ENCODE measurements around the gene TIPARP. TPM values are rescaled to one million over a fixed set of nuclear protein-coding genes. Genes with fewer than 3 reads are reported as not detected.
"Not testable (repeated sequence)": the region's sequence is repeated elsewhere in the genome, so short reads cannot be mapped to it uniquely, and the experiment has no call there.

The TIPARP gene
- total RNA-seq, 1 experiment from 2014 or later, result 22.1 TPM

- ChIA-PET POLR2A (interaction anchor here (0.6 kb wide), 1 partner anchor 255 kb away, joined by 3 read pairs; no protein-coding TSS in a partner anchor), CTCF (no interaction called here)
- H3K4me3 ChIP-seq (ENCODE audit: low read depth in 2 of 2, low read length in 2 of 2), result no peak overlapping the region
- in situ Hi-C loops (cut with HindIII; ENCODE audit: low pct_unique_long_range_greater_than_20kb, low sequenced_read_pairs), result no loop called here
- BruUV-seq (replicated peaks), result no TSS peak
- no peaks in the 10 kb centered on the region for H3K9me3 ChIP-seq (ENCODE audit: control insufficient read depth, insufficient read depth, low read depth, low read length)
- DNase-seq (ENCODE audit: low read depth, low spot score) (no peak), ATAC-seq (no peak)
- H3K27me3 ChIP-seq (ENCODE audit: control insufficient read depth, insufficient read depth, low read length), result no peaks in the 10 kb centered on the region
- H3K36me3 ChIP-seq (ENCODE audit: control insufficient read depth, insufficient read depth, low read length), result no peaks in the 10 kb centered on the region
- TF ChIP-seq POLR2AphosphoS5 (IDR thresholded peaks at IDR 0.05; ENCODE audit: low read depth, low read length) (no peak), SIN3A (IDR thresholded peaks at IDR 0.05; ENCODE audit: borderline replicate concordance, insufficient read depth, low read depth, low read length) (no peak), TCF7L2 (IDR thresholded peaks at IDR 0.05; ENCODE audit: low read depth, low read length) (no peak)
- TF ChIP-seq, protein P1, sequence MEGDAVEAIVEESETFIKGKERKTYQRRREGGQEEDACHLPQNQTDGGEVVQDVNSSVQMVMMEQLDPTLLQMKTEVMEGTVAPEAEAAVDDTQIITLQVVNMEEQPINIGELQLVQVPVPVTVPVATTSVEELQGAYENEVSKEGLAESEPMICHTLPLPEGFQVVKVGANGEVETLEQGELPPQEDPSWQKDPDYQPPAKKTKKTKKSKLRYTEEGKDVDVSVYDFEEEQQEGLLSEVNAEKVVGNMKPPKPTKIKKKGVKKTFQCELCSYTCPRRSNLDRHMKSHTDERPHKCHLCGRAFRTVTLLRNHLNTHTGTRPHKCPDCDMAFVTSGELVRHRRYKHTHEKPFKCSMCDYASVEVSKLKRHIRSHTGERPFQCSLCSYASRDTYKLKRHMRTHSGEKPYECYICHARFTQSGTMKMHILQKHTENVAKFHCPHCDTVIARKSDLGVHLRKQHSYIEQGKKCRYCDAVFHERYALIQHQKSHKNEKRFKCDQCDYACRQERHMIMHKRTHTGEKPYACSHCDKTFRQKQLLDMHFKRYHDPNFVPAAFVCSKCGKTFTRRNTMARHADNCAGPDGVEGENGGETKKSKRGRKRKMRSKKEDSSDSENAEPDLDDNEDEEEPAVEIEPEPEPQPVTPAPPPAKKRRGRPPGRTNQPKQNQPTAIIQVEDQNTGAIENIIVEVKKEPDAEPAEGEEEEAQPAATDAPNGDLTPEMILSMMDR (IDR thresholded peaks at IDR 0.05), result no peak
- TF ChIP-seq, protein P2, sequence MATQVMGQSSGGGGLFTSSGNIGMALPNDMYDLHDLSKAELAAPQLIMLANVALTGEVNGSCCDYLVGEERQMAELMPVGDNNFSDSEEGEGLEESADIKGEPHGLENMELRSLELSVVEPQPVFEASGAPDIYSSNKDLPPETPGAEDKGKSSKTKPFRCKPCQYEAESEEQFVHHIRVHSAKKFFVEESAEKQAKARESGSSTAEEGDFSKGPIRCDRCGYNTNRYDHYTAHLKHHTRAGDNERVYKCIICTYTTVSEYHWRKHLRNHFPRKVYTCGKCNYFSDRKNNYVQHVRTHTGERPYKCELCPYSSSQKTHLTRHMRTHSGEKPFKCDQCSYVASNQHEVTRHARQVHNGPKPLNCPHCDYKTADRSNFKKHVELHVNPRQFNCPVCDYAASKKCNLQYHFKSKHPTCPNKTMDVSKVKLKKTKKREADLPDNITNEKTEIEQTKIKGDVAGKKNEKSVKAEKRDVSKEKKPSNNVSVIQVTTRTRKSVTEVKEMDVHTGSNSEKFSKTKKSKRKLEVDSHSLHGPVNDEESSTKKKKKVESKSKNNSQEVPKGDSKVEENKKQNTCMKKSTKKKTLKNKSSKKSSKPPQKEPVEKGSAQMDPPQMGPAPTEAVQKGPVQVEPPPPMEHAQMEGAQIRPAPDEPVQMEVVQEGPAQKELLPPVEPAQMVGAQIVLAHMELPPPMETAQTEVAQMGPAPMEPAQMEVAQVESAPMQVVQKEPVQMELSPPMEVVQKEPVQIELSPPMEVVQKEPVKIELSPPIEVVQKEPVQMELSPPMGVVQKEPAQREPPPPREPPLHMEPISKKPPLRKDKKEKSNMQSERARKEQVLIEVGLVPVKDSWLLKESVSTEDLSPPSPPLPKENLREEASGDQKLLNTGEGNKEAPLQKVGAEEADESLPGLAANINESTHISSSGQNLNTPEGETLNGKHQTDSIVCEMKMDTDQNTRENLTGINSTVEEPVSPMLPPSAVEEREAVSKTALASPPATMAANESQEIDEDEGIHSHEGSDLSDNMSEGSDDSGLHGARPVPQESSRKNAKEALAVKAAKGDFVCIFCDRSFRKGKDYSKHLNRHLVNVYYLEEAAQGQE (IDR thresholded peaks at IDR 0.05; ENCODE audit: insufficient read depth in 1 of 2, low read depth in 2 of 2, low read length in 1 of 2), result no peak
- no peak overlapping the region for H3K27ac ChIP-seq (ENCODE audit: low read length)
- H3K4me1 ChIP-seq (ENCODE audit: control insufficient read depth, insufficient read depth, low read length), result peaks cover 4% of the 10 kb centered on the region; the same call in 1 of the 2 replicates
- intact Hi-C loops (cut with micrococcal nuclease; ENCODE audit: unreplicated experiment), result no loop called here
Observed at GRCh38 chr3:156710429-156710828, 36.0 kb downstream of the TIPARP start.

DNA sequence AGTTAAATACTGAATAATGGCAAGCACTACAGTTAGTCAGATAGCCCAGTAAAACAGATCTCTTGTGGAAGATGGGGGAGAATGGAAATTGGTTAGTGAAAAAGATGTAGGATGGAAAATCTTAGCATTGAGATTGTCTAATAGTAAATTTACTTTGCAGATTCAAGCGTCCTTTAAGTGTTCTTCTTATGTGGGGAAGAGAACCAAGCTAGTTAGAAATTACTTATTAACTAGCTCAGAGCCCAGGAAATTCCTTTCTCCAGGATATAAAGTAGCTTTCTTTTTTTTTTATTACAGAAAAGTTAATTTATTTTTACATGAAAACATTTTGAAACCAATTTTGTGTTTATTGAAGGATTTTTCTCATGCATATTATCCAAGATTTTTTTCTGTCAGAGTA lies 36.7 kb downstream of the TIPARP start:
- Histone ChIP-seq H3K36me3 (ENCODE audit: control insufficient read depth, insufficient read depth, low read length) (no peaks in the 10 kb centered on the region), H3K4me3 (ENCODE audit: low read depth in 2 of 2, low read length in 2 of 2) (no peak overlapping the region), H3K9me3 (ENCODE audit: control insufficient read depth, insufficient read depth, low read depth, low read length) (no peaks in the 10 kb centered on the region), H3K27me3 (ENCODE audit: control insufficient read depth, insufficient read depth, low read length) (no peaks in the 10 kb centered on the region), H3K27ac (ENCODE audit: low read length) (no peak overlapping the region), H3K4me1 (ENCODE audit: control insufficient read depth, insufficient read depth, low read length) (no peaks in the 10 kb centered on the region)
- DNase-seq (ENCODE audit: low read depth, low spot score), result no peak
- no peak for ATAC-seq
- TF ChIP-seq POLR2AphosphoS5 (IDR thresholded peaks at IDR 0.05; ENCODE audit: low read depth, low read length) (no peak), SIN3A (IDR thresholded peaks at IDR 0.05; ENCODE audit: borderline replicate concordance, insufficient read depth, low read depth, low read length) (no peak), TCF7L2 (IDR thresholded peaks at IDR 0.05; ENCODE audit: low read depth, low read length) (no peak)
- TF ChIP-seq, protein P1 (IDR thresholded peaks at IDR 0.05), result no peak
- TF ChIP-seq, protein P2 (IDR thresholded peaks at IDR 0.05; ENCODE audit: insufficient read depth in 1 of 2, low read depth in 2 of 2, low read length in 1 of 2), result no peak
- CTCF ChIA-PET, result no interaction called here
- POLR2A ChIA-PET, result no interaction called here
- in situ Hi-C loops (cut with HindIII; ENCODE audit: low pct_unique_long_range_greater_than_20kb, low sequenced_read_pairs) (no loop called here), intact Hi-C loops (cut with micrococcal nuclease; ENCODE audit: unreplicated experiment) (no loop called here)
- no TSS peak for BruUV-seq (replicated peaks)

DNA sequence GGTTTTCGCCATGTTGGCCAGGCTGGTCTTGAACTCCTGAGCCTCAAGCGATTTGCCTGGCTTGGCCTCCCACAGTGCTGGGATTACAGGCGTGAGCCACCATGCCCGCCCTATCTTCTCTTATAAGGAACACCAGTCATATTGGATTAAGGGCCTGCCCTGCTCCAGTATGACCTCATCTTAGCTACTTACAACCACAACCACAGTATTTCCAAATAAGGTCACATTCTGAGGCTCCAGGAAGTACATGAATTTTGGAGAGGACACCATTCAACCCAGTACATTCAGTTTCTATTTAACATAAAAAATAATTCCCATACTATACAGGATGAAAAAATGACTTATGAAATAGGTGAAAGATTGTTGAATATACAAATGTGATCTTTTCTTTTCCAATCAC lies 37.6 kb downstream of the TIPARP start:
- BruUV-seq (replicated peaks); H3K4me1 ChIP-seq (ENCODE audit: control insufficient read depth, insufficient read depth, low read length); POLR2A ChIA-PET; intact Hi-C loops (cut with micrococcal nuclease; ENCODE audit: unreplicated experiment); H3K9me3 ChIP-seq (ENCODE audit: control insufficient read depth, insufficient read depth, low read depth, low read length); H3K27me3 ChIP-seq (ENCODE audit: control insufficient read depth, insufficient read depth, low read length); in situ Hi-C loops (cut with HindIII; ENCODE audit: low pct_unique_long_range_greater_than_20kb, low sequenced_read_pairs); DNase-seq (ENCODE audit: low read depth, low spot score); H3K27ac ChIP-seq (ENCODE audit: low read length); H3K36me3 ChIP-seq (ENCODE audit: control insufficient read depth, insufficient read depth, low read length); CTCF ChIA-PET; H3K4me3 ChIP-seq (ENCODE audit: low read depth in 2 of 2, low read length in 2 of 2): not testable (repeated sequence)
- ATAC-seq, result peak; percentile 50; the same call in 1 of the 2 replicates
